Transverse colon (tissue), 4 donors: Measurements from ENCODE around the gene TPPP. TPM values are rescaled to one million over a fixed set of nuclear protein-coding genes. Genes with fewer than 3 reads are reported as not detected.
A peak's percentile ranks its signal among the peaks of the same experiment; 100 is the strongest.
"Not testable (repeated sequence)": the region's sequence is repeated elsewhere in the genome, so short reads cannot be mapped to it uniquely, and the experiment has no call there.

ENCODE experiments used
- DNase-seq: peaks from one replicate; pipeline ENCODE4 v3.0.0-alpha.2; 2019
- H3K27ac ChIP-seq, 4 donors: fragments of 200-600 bp; sonication (generic); 2 replicates each; pipeline ENCODE4 v1.5.1; 2016 to 2018; ENCODE audit warnings: inconsistent platforms in 4 of 4
- H3K27me3 ChIP-seq: fragments of 200-600 bp; sonication (generic); 2 replicates; pipeline ENCODE4 v1.5.1; 2017; ENCODE audit warnings: inconsistent platforms
- H3K36me3 ChIP-seq, 4 donors: fragments of 200-600 bp; sonication (generic); 2 replicates each; pipeline ENCODE4 v1.5.1; 2017 to 2019; ENCODE audit warnings: inconsistent platforms in 4 of 4
- H3K4me1 ChIP-seq, 4 donors: fragments of 200-600 bp; sonication (generic); 2 replicates each; pipeline ENCODE4 v1.5.1; 2017 to 2020; ENCODE audit warnings: inconsistent platforms in 4 of 4
- H3K4me3 ChIP-seq, 4 donors: fragments of 200-600 bp; sonication (generic); 1 replicate in 1 of 4; 2 replicates in 3 of 4; pipeline versions ENCODE4 v1.5.1 to v1.6.1; 2017 to 2019; ENCODE audit warnings: inconsistent platforms in 4 of 4
- H3K9me3 ChIP-seq, 2 donors: fragments of 200-600 bp; sonication (generic); 2 replicates each; pipeline ENCODE4 v1.5.1; 2017 to 2019; ENCODE audit warnings: inconsistent platforms in 2 of 2
- EP300 ChIP-seq: sonication (generic); formaldehyde crosslinking; IDR thresholded peaks from one replicate; pipeline ENCODE4 v1.6.1; 2017; ENCODE audit warnings: antibody characterized with exemption, low read depth
- POLR2A ChIP-seq: fragments of 450-650 bp; IDR thresholded peaks from one replicate; pipeline ENCODE4 v1.6.1; 2016; ENCODE audit warnings: antibody characterized with exemption, mild to moderate bottlenecking, moderate library complexity
- POLR2AphosphoS5 ChIP-seq, 3 donors: sonication (generic); formaldehyde crosslinking; IDR thresholded peaks; one replicate each; pipeline ENCODE4 v1.6.1; 2016; ENCODE audit warnings: antibody characterized with exemption in 3 of 3
- WGBS, 2 donors: methylation state at CpG; one replicate each; pipeline ENCODE4 v1.1.5; 2018; ENCODE audit warnings: low coverage in 1 of 2; 5-methylcytosine and 5-hydroxymethylcytosine counted together
- in situ Hi-C, 4 donors: fragments of 200-750 bp; cut with MboI; loops; one replicate each; pipeline versions ENCODE4 v1.15.0 to v1.15.1; 2017; ENCODE audit warnings: low sequenced_read_pairs in 3 of 4, low pct_ligation_motif_present in 1 of 4, low pct_unique_long_range_greater_than_20kb in 1 of 4
- intact Hi-C: fragments of 100-400 bp; cut with DNase I; formaldehyde crosslinking; loops from one replicate; pipeline ENCODE4 v1.15.1; 2023; ENCODE audit warnings: low total_unique reads
- total RNA-seq, 4 donors: library from RNA; depleted of rRNA; stranded (reverse); fragments of >200 nt; gene quantifications; one replicate each; pipeline ENCODE4 v1.1.0, GENCODE V29; 2016
- TF ChIP-seq, protein P1 (sequence below), 5 experiments: fragments of 200-600 bp in 3 of 5; fragments of 450-650 bp in 2 of 5; sonication (generic) in 3 of 5; IDR thresholded peaks; 1 replicate in 2 of 5; 2 replicates in 3 of 5; pipeline ENCODE4 v1.5.1; 2016 to 2017; ENCODE audit warnings: antibody characterized with exemption in 5 of 5, inconsistent platforms in 3 of 5, mild to moderate bottlenecking in 2 of 5, moderate library complexity in 1 of 5

The TPPP gene
- total RNA-seq, 4 donors from 2014 or later, result 2.2 to 40.6 (median 4.1) TPM

GRCh38 chr5:696753-697702 is 3.9 kb upstream of the TPPP start:
- H3K27me3 ChIP-seq, H3K27ac ChIP-seq, H3K36me3 ChIP-seq, H3K4me3 ChIP-seq, DNase-seq, H3K4me1 ChIP-seq, intact Hi-C loops: not testable (repeated sequence)
- in situ Hi-C loops, result loop anchor here in 1 of 4 donors (5.0 kb wide), 1 partner anchor 90 kb away; no protein-coding TSS in a partner anchor
- H3K9me3 ChIP-seq, result peaks cover 0 to 13% of the 10 kb centered on the region in 2 donors
- 85% methylated on average over 21 of the region's 21 CpGs; no CpG with 5 or more reads in 1 of the 2 donors for WGBS, 2 donors

GRCh38 chr5:696191-696590 is 3.0 kb upstream of the TPPP start:
- intact Hi-C loops, DNase-seq, H3K4me1 ChIP-seq, H3K27ac ChIP-seq, H3K27me3 ChIP-seq, H3K36me3 ChIP-seq, H3K4me3 ChIP-seq: not testable (repeated sequence)
- peaks cover 0 to 13% of the 10 kb centered on the region in 2 donors for H3K9me3 ChIP-seq
- 95% methylated on average over 8 of the region's 8 CpGs; no CpG with 5 or more reads in 1 of the 2 donors for WGBS, 2 donors
- in situ Hi-C loops, result loop anchor here in 1 of 4 donors (5.0 kb wide), 1 partner anchor 91 kb away; no protein-coding TSS in a partner anchor

DNA sequence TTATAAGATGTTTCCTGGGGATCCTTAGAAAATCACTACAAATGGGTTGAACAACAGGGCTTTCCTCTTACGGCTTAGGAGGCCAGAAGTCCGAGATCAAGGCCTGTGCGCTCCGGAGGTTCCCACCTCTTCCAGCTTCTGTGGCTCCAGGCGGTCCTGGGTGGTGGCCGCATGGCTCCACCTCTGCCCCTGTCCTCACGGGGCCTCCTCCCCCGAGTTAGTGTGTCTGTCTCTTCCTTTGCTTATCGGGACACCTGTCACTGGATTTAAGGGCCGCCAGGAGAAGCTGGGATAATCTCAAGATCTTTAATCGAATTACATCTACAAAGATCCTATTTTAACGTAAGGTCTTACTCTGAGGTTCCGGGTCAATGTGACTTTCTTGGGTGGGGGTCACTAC is 2.3 kb upstream of the TPPP start:
- H3K27me3 ChIP-seq, H3K27ac ChIP-seq, H3K36me3 ChIP-seq, H3K4me3 ChIP-seq, H3K4me1 ChIP-seq, DNase-seq, intact Hi-C loops: not testable (repeated sequence)
- 88% methylated on average over 5 of the region's 13 CpGs; no CpG with 5 or more reads in 1 of the 2 donors for WGBS, 2 donors
- peaks cover 0 to 13% of the 10 kb centered on the region in 2 donors for H3K9me3 ChIP-seq
- in situ Hi-C loops, result loop anchor here in 1 of 4 donors (5.0 kb wide), 1 partner anchor 92 kb away; no protein-coding TSS in a partner anchor

DNA sequence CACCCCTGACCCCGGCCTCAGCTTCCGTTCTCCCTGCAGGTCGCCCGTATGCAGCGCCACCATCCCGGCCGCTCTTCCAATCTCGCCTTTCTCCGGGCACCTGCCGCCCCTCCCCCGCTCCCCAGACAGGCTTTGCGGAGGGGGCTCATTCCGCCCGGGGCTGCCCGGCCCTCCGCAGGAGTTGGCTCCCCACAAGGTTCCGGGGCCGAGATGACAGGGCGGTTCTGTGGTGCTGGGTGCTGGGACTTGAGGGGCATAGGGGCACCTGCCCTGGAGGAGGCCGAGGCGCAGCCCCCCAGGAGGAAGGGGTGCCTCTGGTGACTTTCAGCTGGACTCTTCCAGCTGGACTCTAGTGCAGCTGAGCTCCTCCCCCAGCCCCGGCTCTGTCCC is 885 bp upstream of the TPPP start:
- 5% methylated on average over 15 of the region's 22 CpGs; no CpG with 5 or more reads in 1 of the 2 donors for WGBS, 2 donors
- intact Hi-C loops, H3K4me1 ChIP-seq, H3K36me3 ChIP-seq, in situ Hi-C loops, H3K9me3 ChIP-seq, DNase-seq, H3K27me3 ChIP-seq: not testable (repeated sequence)
- peak overlapping the region in 2 of 4 donors; percentile 80 to 85 for H3K27ac ChIP-seq
- H3K4me3 ChIP-seq, result peak overlapping the region; percentile 44 to 89 (median 70)

GRCh38 chr5:692529-693041 is 567 bp downstream of the TPPP start:
- DNase-seq, in situ Hi-C loops, H3K4me1 ChIP-seq, H3K27me3 ChIP-seq, H3K9me3 ChIP-seq, intact Hi-C loops, H3K36me3 ChIP-seq: not testable (repeated sequence)
- Histone ChIP-seq H3K27ac (peak overlapping the region; percentile 73 to 83 (median 78)), H3K4me3 (peak overlapping the region; percentile 13 to 79 (median 52))
- 1% methylated on average over 27 of the region's 41 CpGs; no CpG with 5 or more reads in 1 of the 2 donors for WGBS, 2 donors

DNA sequence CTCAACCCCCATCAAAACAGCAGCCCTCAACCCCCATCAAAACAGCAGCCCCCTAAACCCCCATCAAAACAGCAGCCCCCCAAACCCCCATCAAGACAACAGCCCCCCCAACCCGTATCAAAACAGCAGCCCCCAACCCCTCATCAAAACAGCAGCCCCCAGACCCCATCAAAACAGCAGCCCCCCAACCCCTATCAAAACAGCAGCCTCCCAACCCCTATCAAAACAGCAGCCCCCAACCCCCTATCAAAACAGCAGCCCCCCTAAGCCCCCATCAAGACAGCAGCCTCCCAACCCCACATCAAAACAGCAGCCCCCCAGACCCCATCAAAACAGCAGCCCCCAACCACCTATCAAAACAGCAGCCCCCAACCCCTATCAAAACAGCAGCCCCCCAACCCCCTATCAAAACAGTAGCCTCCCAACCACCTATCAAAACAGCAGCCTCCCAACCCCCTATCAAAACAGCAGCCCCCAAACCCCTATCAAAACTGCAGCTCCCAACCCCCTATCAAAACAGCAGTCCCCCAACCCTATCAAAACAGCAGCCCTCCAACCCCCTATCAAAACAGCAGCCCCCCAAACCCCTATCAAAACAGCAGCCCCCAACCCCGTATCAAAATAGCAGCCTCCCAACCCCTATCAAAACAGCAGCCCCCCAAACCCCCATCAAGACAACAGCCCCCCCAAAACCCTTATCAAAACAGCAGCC is 1.2 kb downstream of the TPPP start:
- H3K27ac ChIP-seq, result peak overlapping the region in 3 of 4 donors; percentile 73 to 83 (median 75)
- no peaks in the 10 kb centered on the region for H3K9me3 ChIP-seq
- no peaks in the 10 kb centered on the region for H3K36me3 ChIP-seq
- H3K4me1 ChIP-seq, result peaks cover 0 to 4% (median 0%) of the 10 kb centered on the region in 4 donors
- no peak for DNase-seq
- peak overlapping the region; percentile 13 to 79 (median 52) for H3K4me3 ChIP-seq
- WGBS, 2 donors, result 18% methylated on average over 2 of the region's 2 CpGs; no CpG with 5 or more reads in 1 of the 2 donors
- no peak for TF ChIP-seq POLR2AphosphoS5 (IDR thresholded peaks at IDR 0.05)
- TF ChIP-seq POLR2A, result no peak
- TF ChIP-seq, protein P1, sequence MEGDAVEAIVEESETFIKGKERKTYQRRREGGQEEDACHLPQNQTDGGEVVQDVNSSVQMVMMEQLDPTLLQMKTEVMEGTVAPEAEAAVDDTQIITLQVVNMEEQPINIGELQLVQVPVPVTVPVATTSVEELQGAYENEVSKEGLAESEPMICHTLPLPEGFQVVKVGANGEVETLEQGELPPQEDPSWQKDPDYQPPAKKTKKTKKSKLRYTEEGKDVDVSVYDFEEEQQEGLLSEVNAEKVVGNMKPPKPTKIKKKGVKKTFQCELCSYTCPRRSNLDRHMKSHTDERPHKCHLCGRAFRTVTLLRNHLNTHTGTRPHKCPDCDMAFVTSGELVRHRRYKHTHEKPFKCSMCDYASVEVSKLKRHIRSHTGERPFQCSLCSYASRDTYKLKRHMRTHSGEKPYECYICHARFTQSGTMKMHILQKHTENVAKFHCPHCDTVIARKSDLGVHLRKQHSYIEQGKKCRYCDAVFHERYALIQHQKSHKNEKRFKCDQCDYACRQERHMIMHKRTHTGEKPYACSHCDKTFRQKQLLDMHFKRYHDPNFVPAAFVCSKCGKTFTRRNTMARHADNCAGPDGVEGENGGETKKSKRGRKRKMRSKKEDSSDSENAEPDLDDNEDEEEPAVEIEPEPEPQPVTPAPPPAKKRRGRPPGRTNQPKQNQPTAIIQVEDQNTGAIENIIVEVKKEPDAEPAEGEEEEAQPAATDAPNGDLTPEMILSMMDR (IDR thresholded peaks at IDR 0.05), result no peak
- no peak for TF ChIP-seq EP300
- H3K27me3 ChIP-seq, result no peaks in the 10 kb centered on the region
- in situ Hi-C loops (no loop called here), intact Hi-C loops (no loop called here)

GRCh38 chr5:691049-691448 is 2.1 kb downstream of the TPPP start:
- H3K27me3 ChIP-seq, H3K4me3 ChIP-seq, DNase-seq, H3K9me3 ChIP-seq, H3K36me3 ChIP-seq, H3K4me1 ChIP-seq, in situ Hi-C loops, intact Hi-C loops: not testable (repeated sequence)
- WGBS, 2 donors, result 2% methylated on average over 9 of the region's 23 CpGs; no CpG with 5 or more reads in 1 of the 2 donors
- peak overlapping the region in 1 of 4 donors; percentile 61 for H3K27ac ChIP-seq

DNA sequence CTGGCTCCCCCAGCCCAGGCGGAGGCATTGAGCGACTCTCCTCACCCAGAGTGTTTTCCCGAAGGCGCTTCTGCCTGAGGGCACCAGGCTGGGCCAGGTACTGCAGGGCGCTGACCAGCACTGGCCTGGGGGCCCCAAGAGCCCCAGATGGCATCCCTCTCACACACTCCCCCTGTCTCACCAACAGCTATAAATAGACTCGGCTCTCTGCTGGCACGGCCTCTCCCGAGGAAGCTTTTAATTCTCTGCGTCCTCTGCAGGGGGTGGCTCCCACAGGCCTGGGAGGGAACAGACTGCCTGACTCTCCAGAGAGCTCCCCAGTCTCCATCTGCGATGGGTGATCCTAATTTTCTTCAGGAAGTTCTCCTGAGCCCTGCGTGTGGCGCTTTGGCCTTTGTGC is 2.9 kb downstream of the TPPP start:
- H3K27me3 ChIP-seq, H3K36me3 ChIP-seq, DNase-seq, in situ Hi-C loops, H3K27ac ChIP-seq, H3K9me3 ChIP-seq, H3K4me3 ChIP-seq, H3K4me1 ChIP-seq, intact Hi-C loops: not testable (repeated sequence)
- no CpG with 5 or more reads among the region's 12 CpGs for WGBS, 2 donors
